ENCODE data around the gene FBXO44.

The FBXO44 gene

GRCh38 chr1:11628767-11629166 lies 25.9 kb upstream of the FBXO44 start:
- no peak for TF ChIP-seq TAF1 (IDR thresholded peaks at IDR 0.05; ENCODE audit: borderline replicate concordance, insufficient read depth, low read length)
- TF ChIP-seq SIN3A (IDR thresholded peaks at IDR 0.05; ENCODE audit: borderline replicate concordance, insufficient read depth, low read length), result no peak
- TF ChIP-seq REST (IDR thresholded peaks at IDR 0.05; ENCODE audit: insufficient read depth in 1 of 2, low read depth in 2 of 2, low read length in 2 of 2), result no peak
- no peak for TF ChIP-seq FOXP2 (optimal IDR thresholded peaks at IDR 0.05; ENCODE audit: borderline replicate concordance, extremely low read depth, extremely low read length, insufficient read depth)
- TF ChIP-seq POLR2AphosphoS5 (IDR thresholded peaks at IDR 0.05; ENCODE audit: low read depth, low read length), result no peak

GRCh38 chr1:11629184-11630016 lies 25.3 kb upstream of the FBXO44 start:
- TF ChIP-seq REST (IDR thresholded peaks at IDR 0.05; ENCODE audit: insufficient read depth in 1 of 2, low read depth in 2 of 2, low read length in 2 of 2) (no peak), POLR2AphosphoS5 (IDR thresholded peaks at IDR 0.05; ENCODE audit: low read depth, low read length) (no peak), FOXP2 (optimal IDR thresholded peaks at IDR 0.05; ENCODE audit: borderline replicate concordance, extremely low read depth, extremely low read length, insufficient read depth) (no peak), SIN3A (IDR thresholded peaks at IDR 0.05; ENCODE audit: borderline replicate concordance, insufficient read depth, low read length) (no peak), TAF1 (IDR thresholded peaks at IDR 0.05; ENCODE audit: borderline replicate concordance, insufficient read depth, low read length) (no peak)

GRCh38 chr1:11634365-11635192 lies 20.1 kb upstream of the FBXO44 start:
- TF ChIP-seq TAF1 (IDR thresholded peaks at IDR 0.05; ENCODE audit: borderline replicate concordance, insufficient read depth, low read length) (no peak), FOXP2 (optimal IDR thresholded peaks at IDR 0.05; ENCODE audit: borderline replicate concordance, extremely low read depth, extremely low read length, insufficient read depth) (no peak)

GRCh38 chr1:11638121-11638520 lies 16.6 kb upstream of the FBXO44 start:
- TF ChIP-seq FOXP2 (optimal IDR thresholded peaks at IDR 0.05; ENCODE audit: borderline replicate concordance, extremely low read depth, extremely low read length, insufficient read depth), result no peak
- no peak for TF ChIP-seq SIN3A (IDR thresholded peaks at IDR 0.05; ENCODE audit: borderline replicate concordance, insufficient read depth, low read length)
- no peak for TF ChIP-seq TAF1 (IDR thresholded peaks at IDR 0.05; ENCODE audit: borderline replicate concordance, insufficient read depth, low read length)
- TF ChIP-seq POLR2AphosphoS5 (IDR thresholded peaks at IDR 0.05; ENCODE audit: low read depth, low read length), result no peak
- no peak for TF ChIP-seq REST (IDR thresholded peaks at IDR 0.05; ENCODE audit: insufficient read depth in 1 of 2, low read depth in 2 of 2, low read length in 2 of 2)

GRCh38 chr1:11639372-11639771 lies 15.3 kb upstream of the FBXO44 start:
- TF ChIP-seq POLR2AphosphoS5 (IDR thresholded peaks at IDR 0.05; ENCODE audit: low read depth, low read length) (no peak), FOXP2 (optimal IDR thresholded peaks at IDR 0.05; ENCODE audit: borderline replicate concordance, extremely low read depth, extremely low read length, insufficient read depth) (no peak), REST (IDR thresholded peaks at IDR 0.05; ENCODE audit: insufficient read depth in 1 of 2, low read depth in 2 of 2, low read length in 2 of 2) (no peak), SIN3A (IDR thresholded peaks at IDR 0.05; ENCODE audit: borderline replicate concordance, insufficient read depth, low read length) (no peak), TAF1 (IDR thresholded peaks at IDR 0.05; ENCODE audit: borderline replicate concordance, insufficient read depth, low read length) (no peak)
